Measurements from ENCODE around the gene ADCY3. TPM values are rescaled to one million over a fixed set of nuclear protein-coding genes. Genes with fewer than 3 reads are reported as not detected.

ADCY3 gene
- total and polyA plus RNA-seq, 12 donors: 5.3 to 50.8 (median 13.1) TPM

GRCh38 chr2:24827321-24828237 is 92.5 kb downstream of the ADCY3 start:
- peak; percentile 81 to 96 (median 90) for TF ChIP-seq CTCF (IDR thresholded peaks at IDR 0.05)

GRCh38 chr2:24826773-24827145 is 93.3 kb downstream of the ADCY3 start:
- intact Hi-C loops (cut with DNase I): loop anchor here in 9 of 10 donors (1.0 to 10.0 kb wide), 6 partner anchors 334 to 418 kb away; partner anchors contain the start of gene NCOA1 (in 1 of the 9)
- ATAC-seq: no peak
- no peak for TF ChIP-seq CTCF (IDR thresholded peaks at IDR 0.05)
- WGBS, 2 donors: 56 to 62% methylated on average over 5 of the region's 5 CpGs
- peaks cover 0 to 57% (median 6%) of the 10 kb centered on the region in 9 donors for H3K36me3 ChIP-seq
- no peaks in the 10 kb centered on the region for H3K9me3 ChIP-seq
- no peak for DNase-seq
- no peak overlapping the region for H3K27ac ChIP-seq
- H3K27me3 ChIP-seq: no peaks in the 10 kb centered on the region
- no peak overlapping the region for H3K4me3 ChIP-seq
- peaks cover 4 to 22% (median 14%) of the 10 kb centered on the region in 9 donors for H3K4me1 ChIP-seq

More at GRCh38 chr2:24827321-24828237, 92.5 kb downstream of the ADCY3 start:
- 25 to 30% methylated on average over 30 of the region's 30 CpGs for WGBS, 2 donors
- DNase-seq: peak; percentile 68 to 86
- peaks cover 0 to 49% (median 0%) of the 10 kb centered on the region in 9 donors for H3K36me3 ChIP-seq
- H3K27me3 ChIP-seq: no peaks in the 10 kb centered on the region
- peak overlapping the region in 2 of 10 donors; percentile 8 to 26 for H3K27ac ChIP-seq
- peaks cover 4 to 22% (median 14%) of the 10 kb centered on the region in 9 donors for H3K4me1 ChIP-seq
- intact Hi-C loops (cut with DNase I): loop anchor here (1.0 to 10.0 kb wide), 6 partner anchors 335 to 419 kb away; partner anchors contain the start of gene NCOA1 (in 1 of the 10)
- peak; percentile 89 to 97 (median 92) for ATAC-seq
- no peaks in the 10 kb centered on the region for H3K9me3 ChIP-seq
- H3K4me3 ChIP-seq: no peak overlapping the region

- intact Hi-C loops (cut with DNase I): loop anchor here in 7 of 10 donors (2.0 to 10.0 kb wide), 5 partner anchors 334 to 417 kb away; partner anchors contain the start of gene NCOA1 (in 1 of the 7)
- no peaks in the 10 kb centered on the region for H3K27me3 ChIP-seq
- no peaks in the 10 kb centered on the region for H3K9me3 ChIP-seq
- no peak overlapping the region for H3K27ac ChIP-seq
- H3K4me1 ChIP-seq: peaks cover 4 to 22% (median 14%) of the 10 kb centered on the region in 9 donors
- H3K36me3 ChIP-seq: peaks cover 0 to 60% (median 6%) of the 10 kb centered on the region in 9 donors
- WGBS, 2 donors: 88 to 89% methylated on average over 14 of the region's 14 CpGs
- no peak for ATAC-seq
- H3K4me3 ChIP-seq: no peak overlapping the region
- DNase-seq: no peak
- TF ChIP-seq CTCF (IDR thresholded peaks at IDR 0.05): no peak
Observed at GRCh38 chr2:24825883-24826772, 93.9 kb downstream of the ADCY3 start.

Data from heart right ventricle (tissue), 16 donors.